ENCODE results near the gene STX10.
"Not testable (repeated sequence)": the region's sequence is repeated elsewhere in the genome, so short reads cannot be mapped to it uniquely, and the experiment has no call there.

STX10 gene

DNA sequence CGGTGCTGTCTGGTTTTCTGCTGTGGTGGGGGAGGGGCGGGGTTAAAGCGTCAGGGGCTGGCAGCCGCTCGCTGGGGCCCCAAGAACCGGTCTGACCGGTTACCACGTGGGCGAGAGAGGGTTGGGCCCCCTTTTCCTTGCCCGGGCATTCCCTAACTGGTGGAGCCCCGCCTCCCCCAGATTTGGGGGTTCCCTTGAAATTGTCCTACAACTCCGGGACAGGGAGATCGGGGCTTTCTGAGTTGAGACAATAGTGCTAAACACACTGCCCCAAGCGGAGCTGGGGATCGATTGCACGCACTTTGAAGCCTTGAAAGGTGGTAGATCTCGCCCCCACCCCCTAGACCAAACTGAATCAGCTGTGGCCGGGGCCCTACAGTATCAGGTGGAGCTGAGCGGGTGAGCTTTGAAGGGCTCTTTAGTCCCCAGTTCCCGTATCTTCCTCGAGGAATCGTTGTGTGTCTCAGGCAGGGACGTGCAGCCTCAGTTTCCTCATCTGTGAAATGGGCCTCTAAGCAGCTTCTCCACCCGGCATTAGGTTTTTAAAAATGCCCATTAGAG lies 4.8 kb upstream of the STX10 start:
- H3K4me1 ChIP-seq (ENCODE audit: insufficient read depth, low read length) = peaks cover 5% of the 10 kb centered on the region; the same call in 1 of the 2 replicates
- no peaks in the 10 kb centered on the region for H3K9me3 ChIP-seq (ENCODE audit: control insufficient read depth, insufficient read depth, low read length)
- peak overlapping the region; percentile 81 for H3K9ac ChIP-seq (ENCODE audit: low read depth, low read length)
- no peaks in the 10 kb centered on the region for H3K36me3 ChIP-seq (ENCODE audit: insufficient read depth, low read length)

- Histone ChIP-seq H3K36me3 (ENCODE audit: insufficient read depth, low read length) (no peaks in the 10 kb centered on the region), H3K9me3 (ENCODE audit: control insufficient read depth, insufficient read depth, low read length) (no peaks in the 10 kb centered on the region), H3K4me1 (ENCODE audit: insufficient read depth, low read length) (peaks cover 4% of the 10 kb centered on the region; the same call in 1 of the 2 replicates), H3K9ac (ENCODE audit: low read depth, low read length) (peak overlapping the region; percentile 81)
These were observed 4.1 kb upstream of the STX10 start for GRCh38 chr19:13154241-13154778.

DNA sequence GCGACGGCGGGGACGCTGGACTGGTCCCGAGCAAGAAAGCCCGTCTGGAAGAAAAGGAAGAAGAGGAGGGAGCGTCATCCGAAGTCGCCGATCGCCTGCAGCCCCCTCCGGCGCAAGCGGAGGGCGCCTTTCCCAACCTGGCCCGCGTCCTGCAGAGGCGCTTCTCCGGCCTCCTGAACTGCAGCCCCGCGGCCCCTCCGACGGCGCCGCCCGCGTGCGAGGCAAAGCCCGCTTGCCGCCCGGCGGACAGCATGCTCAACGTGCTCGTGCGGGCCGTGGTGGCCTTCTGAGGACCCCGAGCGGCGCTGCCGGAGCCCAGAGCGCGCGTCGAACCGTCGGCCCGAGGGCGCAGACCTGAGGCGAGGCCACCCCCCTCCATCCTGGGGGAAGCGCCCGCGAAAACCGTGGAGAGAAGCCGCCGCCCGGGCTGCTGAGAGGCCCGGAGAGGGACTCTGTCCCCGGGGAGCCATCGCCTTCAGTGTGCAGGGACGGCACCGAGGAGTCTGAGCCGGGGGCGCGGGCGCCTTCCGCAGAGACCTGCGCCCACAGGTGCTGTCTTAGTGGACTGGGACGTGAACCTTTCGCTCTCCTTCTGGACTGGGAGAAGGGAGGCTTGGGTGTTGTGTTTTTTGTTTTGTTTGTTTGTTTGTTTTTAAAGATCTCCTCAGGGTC lies 3.5 kb upstream of the STX10 start:
- H3K9ac ChIP-seq (ENCODE audit: low read depth, low read length) = peak overlapping the region; percentile 81
- peaks cover 4% of the 10 kb centered on the region; the same call in 1 of the 2 replicates for H3K4me1 ChIP-seq (ENCODE audit: insufficient read depth, low read length)
- H3K9me3 ChIP-seq (ENCODE audit: control insufficient read depth, insufficient read depth, low read length) = no peaks in the 10 kb centered on the region
- no peaks in the 10 kb centered on the region for H3K36me3 ChIP-seq (ENCODE audit: insufficient read depth, low read length)

DNA sequence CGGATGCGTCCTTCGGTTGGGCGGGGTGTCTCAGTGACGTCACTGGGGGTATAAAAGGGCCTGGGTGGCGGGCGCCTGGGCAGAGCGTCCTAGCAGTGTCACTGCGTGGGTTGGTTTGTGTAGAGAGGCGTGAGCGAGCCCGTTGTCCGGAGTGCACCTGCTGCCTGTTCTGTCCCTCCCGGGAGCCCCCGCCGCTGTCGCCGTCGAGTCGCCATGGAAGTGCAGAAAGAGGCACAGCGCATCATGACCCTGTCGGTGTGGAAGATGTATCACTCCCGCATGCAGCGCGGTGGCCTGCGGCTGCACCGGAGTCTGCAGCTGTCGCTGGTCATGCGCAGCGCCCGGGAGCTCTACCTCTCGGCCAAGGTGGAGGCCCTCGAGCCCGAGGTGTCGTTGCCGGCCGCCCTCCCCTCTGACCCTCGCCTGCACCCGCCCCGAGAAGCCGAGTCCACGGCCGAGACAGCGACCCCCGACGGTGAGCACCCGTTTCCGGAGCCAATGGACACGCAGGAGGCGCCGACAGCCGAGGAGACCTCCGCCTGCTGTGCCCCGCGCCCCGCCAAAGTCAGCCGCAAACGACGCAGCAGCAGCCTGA lies 2.9 kb upstream of the STX10 start:
- H3K9me3 ChIP-seq (ENCODE audit: control insufficient read depth, insufficient read depth, low read length) = no peaks in the 10 kb centered on the region
- peaks cover 4% of the 10 kb centered on the region; the same call in 1 of the 2 replicates for H3K4me1 ChIP-seq (ENCODE audit: insufficient read depth, low read length)
- H3K9ac ChIP-seq (ENCODE audit: low read depth, low read length) = peak overlapping the region; percentile 81
- H3K36me3 ChIP-seq (ENCODE audit: insufficient read depth, low read length) = no peaks in the 10 kb centered on the region

- Histone ChIP-seq H3K9me3 (ENCODE audit: control insufficient read depth, insufficient read depth, low read length) (no peaks in the 10 kb centered on the region), H3K4me1 (ENCODE audit: insufficient read depth, low read length) (peaks cover 4% of the 10 kb centered on the region; the same call in 1 of the 2 replicates), H3K36me3 (ENCODE audit: insufficient read depth, low read length) (no peaks in the 10 kb centered on the region), H3K9ac (ENCODE audit: low read depth, low read length) (peak overlapping the region; percentile 81)
These were observed 2.3 kb upstream of the STX10 start for GRCh38 chr19:13152356-13152973.

GRCh38 chr19:13151605-13152355 lies 1.6 kb upstream of the STX10 start:
- no peaks in the 10 kb centered on the region for H3K36me3 ChIP-seq (ENCODE audit: insufficient read depth, low read length)
- peak overlapping the region; percentile 91 for H3K9ac ChIP-seq (ENCODE audit: low read depth, low read length)
- no peaks in the 10 kb centered on the region for H3K9me3 ChIP-seq (ENCODE audit: control insufficient read depth, insufficient read depth, low read length)
- peaks cover 4% of the 10 kb centered on the region; the same call in 1 of the 2 replicates for H3K4me1 ChIP-seq (ENCODE audit: insufficient read depth, low read length)

DNA sequence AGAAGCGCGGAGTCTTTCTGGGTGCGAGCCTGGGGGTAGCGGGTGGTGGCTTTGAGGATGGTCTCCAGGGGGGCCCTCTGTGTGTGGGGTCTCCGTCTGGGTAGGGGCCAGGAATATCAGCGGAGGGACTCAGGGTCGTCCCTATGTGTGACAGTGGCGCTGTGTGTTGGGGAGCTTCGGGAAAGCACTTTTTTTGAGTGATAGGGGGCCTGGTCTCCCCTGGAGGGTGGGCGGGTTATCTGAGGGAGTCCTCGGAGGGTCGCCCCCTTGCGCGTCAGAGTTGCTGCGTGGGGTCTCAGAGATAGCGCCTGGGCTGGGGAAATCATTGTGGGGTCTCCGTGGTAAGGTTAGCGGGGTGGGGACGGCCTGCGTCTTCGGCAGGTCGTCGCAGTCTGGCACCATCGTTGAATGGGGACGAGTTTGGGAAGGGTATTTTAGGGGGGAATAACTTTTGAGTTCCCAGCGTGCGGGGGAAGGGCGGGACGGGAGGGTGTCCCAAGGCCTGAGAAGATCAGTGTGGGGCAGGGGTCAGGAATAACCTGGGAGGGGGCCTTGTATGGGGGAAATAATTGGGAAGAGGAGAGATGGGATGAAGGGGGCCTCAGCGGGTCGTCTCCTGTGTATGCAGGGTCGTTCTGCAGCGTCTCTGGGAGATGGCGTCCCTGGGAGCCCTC lies 893 bp upstream of the STX10 start:
- no peaks in the 10 kb centered on the region for H3K36me3 ChIP-seq (ENCODE audit: insufficient read depth, low read length)
- peak overlapping the region; percentile 91 for H3K9ac ChIP-seq (ENCODE audit: low read depth, low read length)

DNA sequence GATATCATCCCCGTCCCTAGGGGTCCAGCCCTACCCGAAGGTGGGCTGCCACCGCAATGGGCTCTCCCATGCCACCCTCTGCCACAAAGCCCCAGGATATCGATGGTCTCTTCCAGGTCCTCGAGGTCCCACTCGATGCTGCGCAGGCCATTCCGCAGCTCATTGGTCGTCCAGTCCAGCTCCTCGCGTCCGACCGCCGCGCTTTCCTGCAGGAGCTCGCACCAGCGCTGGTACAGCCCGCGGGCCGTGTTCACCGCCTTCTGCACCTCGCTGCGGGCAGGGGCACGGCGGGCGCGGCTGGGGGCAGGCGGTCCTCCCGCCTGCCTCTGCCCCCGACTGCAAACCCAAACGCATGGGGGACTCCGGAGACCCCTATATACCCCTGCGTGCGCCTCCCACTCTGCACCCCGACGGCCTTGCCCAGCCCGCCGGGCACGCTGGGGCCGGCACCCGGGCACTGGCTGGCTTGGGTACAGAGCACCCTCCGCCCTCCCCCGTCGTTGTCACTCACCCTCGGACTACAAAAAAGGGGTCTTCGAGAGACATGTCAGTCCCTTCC lies 468 bp downstream of the STX10 start:
- Histone ChIP-seq H3K9ac (ENCODE audit: low read depth, low read length) (peak overlapping the region; percentile 91), H3K36me3 (ENCODE audit: insufficient read depth, low read length) (no peaks in the 10 kb centered on the region), H3K9me3 (ENCODE audit: control insufficient read depth, insufficient read depth, low read length) (no peaks in the 10 kb centered on the region), H3K4me1 (ENCODE audit: insufficient read depth, low read length) (no peaks in the 10 kb centered on the region)

More for the DNA sequence above, 893 bp upstream of the STX10 start:
- H3K9me3 ChIP-seq (ENCODE audit: control insufficient read depth, insufficient read depth, low read length) = no peaks in the 10 kb centered on the region
- no peaks in the 10 kb centered on the region; the same call in 1 of the 2 replicates for H3K4me1 ChIP-seq (ENCODE audit: insufficient read depth, low read length)

DNA sequence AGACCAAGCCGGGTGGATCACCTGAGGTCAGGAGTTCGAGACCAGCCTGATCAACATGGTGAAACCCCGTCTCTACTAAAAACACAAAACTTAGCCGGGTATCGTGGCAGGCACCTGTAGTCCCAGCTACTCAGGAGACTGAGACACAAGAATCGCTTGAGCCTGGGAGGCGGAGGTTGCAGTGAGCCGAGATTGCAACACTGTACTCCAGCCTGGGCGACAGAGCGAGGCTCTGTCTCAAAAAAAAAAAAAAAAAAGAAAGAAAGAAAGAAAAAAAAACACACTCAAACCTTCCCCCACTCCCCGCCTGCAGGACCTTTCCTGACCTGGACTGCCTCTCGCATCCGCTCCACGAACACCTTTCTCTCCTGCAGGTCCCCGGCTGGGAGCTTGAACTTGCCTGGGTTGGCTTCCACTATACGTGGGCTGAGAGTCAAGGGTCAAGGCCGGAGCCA lies 975 bp downstream of the STX10 start:
- not testable (repeated sequence) for H3K4me1 ChIP-seq (ENCODE audit: insufficient read depth, low read length); H3K36me3 ChIP-seq (ENCODE audit: insufficient read depth, low read length); H3K9me3 ChIP-seq (ENCODE audit: control insufficient read depth, insufficient read depth, low read length)
- peak overlapping the region; percentile 91 for H3K9ac ChIP-seq (ENCODE audit: low read depth, low read length)

GRCh38 chr19:13146763-13147563 lies 3.2 kb downstream of the STX10 start:
- Histone ChIP-seq H3K9ac (ENCODE audit: low read depth, low read length) (no peak overlapping the region), H3K4me1 (ENCODE audit: insufficient read depth, low read length) (no peaks in the 10 kb centered on the region; the same call in 1 of the 2 replicates), H3K9me3 (ENCODE audit: control insufficient read depth, insufficient read depth, low read length) (no peaks in the 10 kb centered on the region), H3K36me3 (ENCODE audit: insufficient read depth, low read length) (no peaks in the 10 kb centered on the region)

DNA sequence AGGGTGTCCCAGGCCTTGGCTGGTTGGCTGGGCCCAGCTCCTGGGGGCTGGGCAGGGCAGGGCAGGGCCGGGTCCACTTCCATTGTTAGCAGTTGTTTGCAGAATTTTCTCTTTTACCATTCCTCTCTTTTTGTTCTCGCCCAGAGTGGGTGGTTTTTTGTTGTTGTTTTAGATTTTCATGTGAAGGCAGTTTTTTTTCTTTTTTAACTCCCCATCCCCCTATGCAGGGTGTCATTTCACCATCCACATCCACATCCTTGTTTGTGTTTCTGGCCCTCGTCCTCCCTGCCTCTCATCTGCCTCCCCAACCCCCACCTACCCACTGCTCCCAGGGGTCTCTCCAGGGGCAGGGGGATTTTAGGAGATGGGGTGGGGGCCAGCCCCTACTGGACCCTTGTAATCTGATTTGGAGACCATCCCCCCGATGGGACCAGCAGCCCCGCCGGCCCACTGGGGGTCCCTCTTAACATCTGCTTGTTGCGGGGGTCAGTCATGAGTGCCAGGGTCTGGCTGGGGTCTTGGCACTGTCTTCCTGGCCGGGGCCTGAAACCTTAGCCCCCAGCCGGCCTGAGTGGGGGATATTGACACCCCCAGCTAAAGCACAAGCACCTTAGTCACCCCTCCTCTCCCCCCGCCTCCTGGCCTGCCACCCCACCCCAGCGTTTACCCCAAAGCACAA lies 10.4 kb downstream of the STX10 start:
- no peaks in the 10 kb centered on the region; the same call in 1 of the 2 replicates for H3K4me1 ChIP-seq (ENCODE audit: insufficient read depth, low read length)
- peaks cover 11% of the 10 kb centered on the region for H3K36me3 ChIP-seq (ENCODE audit: insufficient read depth, low read length)
- H3K9me3 ChIP-seq (ENCODE audit: control insufficient read depth, insufficient read depth, low read length) = no peaks in the 10 kb centered on the region
- no peak overlapping the region for H3K9ac ChIP-seq (ENCODE audit: low read depth, low read length)

DNA sequence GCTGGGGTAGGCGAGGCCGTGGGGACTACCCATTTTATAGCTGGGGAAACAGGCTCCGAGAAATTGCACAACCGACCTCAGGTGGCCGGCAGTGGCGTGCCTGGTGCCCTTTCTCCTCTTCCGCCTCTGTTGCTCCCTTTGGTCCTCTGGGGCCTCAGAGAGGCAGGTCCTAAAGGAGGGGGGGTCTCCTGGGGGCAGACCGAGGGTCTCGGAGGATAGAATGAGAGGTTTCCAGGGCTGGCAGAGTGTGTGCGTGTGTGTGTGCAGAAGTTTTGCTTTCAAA lies 11.3 kb downstream of the STX10 start:
- H3K4me1 ChIP-seq (ENCODE audit: insufficient read depth, low read length) = no peaks in the 10 kb centered on the region; the same call in 1 of the 2 replicates
- H3K9ac ChIP-seq (ENCODE audit: low read depth, low read length) = no peak overlapping the region
- no peaks in the 10 kb centered on the region for H3K9me3 ChIP-seq (ENCODE audit: control insufficient read depth, insufficient read depth, low read length)
- H3K36me3 ChIP-seq (ENCODE audit: insufficient read depth, low read length) = peaks cover 11% of the 10 kb centered on the region

All from ES-I3 (cell line).